ENCODE measurements around the gene EIF1.

EIF1 gene

DNA sequence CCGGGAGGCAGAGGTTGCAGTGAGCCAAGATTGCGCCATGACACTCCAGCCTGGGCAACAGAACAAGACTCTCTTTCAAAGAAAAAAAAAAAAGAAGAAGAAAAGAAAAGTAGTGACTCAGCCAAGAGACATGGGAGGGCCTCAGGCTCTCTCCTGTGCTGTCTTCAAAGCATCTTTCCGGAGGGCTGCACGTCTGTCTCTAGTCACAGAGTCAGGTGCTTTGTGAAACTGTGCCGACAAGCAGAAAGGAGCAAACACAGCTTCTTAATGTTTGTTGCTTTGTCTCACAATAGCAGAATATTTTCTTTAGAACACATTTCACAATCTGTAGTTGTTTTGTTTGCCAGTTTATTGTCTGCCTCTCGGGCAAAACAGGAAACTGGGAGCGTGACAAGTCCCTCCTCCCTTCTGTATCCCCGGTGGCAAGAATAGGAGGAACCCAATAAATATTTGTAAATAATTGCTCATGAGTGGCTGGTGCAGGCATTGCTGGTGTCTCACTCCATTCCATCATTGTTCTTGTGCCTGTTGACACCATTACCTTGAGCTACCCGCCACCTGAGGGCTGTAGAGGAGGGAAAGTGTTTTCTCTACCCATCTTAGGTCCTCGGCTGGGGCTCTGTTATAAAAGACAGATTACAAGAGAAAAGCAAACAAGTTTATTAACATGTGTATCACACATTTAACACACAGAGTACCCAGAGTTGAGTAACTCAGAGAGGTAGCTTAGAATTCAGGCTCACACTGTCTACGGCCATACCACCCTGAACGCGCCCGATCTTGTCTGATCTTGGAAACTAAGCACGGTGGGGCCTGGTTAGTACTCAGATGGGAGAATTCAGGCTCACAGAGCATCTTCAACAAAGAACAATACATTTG is 29.0 kb downstream of the EIF1 start:
- Histone ChIP-seq H2AK5ac (ENCODE audit: low read length) (no peak overlapping the region), H3K4me1 (ENCODE audit: control insufficient read depth in 1 of 2, insufficient read depth in 2 of 2, low read length in 2 of 2) (peaks cover 2 to 7% of the 10 kb centered on the region in 2 experiments), H2BK5ac (ENCODE audit: low read depth, low read length, poor library complexity) (no peak overlapping the region), H3K27me3 (ENCODE audit: insufficient read depth, low read length) (no peaks in the 10 kb centered on the region), H3K27ac (ENCODE audit: low read depth, low read length) (peak overlapping the region; percentile 70), H3K79me1 (ENCODE audit: low read length) (peaks cover 10% of the 10 kb centered on the region), H3K4ac (ENCODE audit: low read depth, low read length) (no peak overlapping the region), H2AFZ (ENCODE audit: insufficient read depth, low read length, poor library complexity) (no peak overlapping the region), H2BK120ac (ENCODE audit: insufficient read depth, low read length, poor library complexity) (peak overlapping the region; percentile 57), H3K79me2 (ENCODE audit: control insufficient read depth, insufficient read depth, low read length, poor library complexity) (peaks cover 2% of the 10 kb centered on the region), H3K18ac (ENCODE audit: low read length) (no peak overlapping the region), H4K8ac (ENCODE audit: low read depth, low read length) (no peak overlapping the region), H3K4me2 (ENCODE audit: low read length) (no peak overlapping the region), H4K91ac (ENCODE audit: low read depth, low read length) (peak overlapping the region; percentile 69), H2BK12ac (ENCODE audit: low read length) (peak overlapping the region; percentile 56), H4K12ac (ENCODE audit: low read depth, low read length) (no peak overlapping the region), H3K4me3 (ENCODE audit: low read depth, low read length) (no peak overlapping the region), H3K9me3 (ENCODE audit: insufficient read depth, low read depth, low read length) (no peaks in the 10 kb centered on the region), H3K14ac (ENCODE audit: low read length) (no peak overlapping the region), H3K9ac (ENCODE audit: low read length) (no peak overlapping the region), H3K36me3 (ENCODE audit: control insufficient read depth in 1 of 2, insufficient read depth in 2 of 2, low read length in 2 of 2) (no peaks in the 10 kb centered on the region), H3K23ac (ENCODE audit: low read length) (no peak overlapping the region)
- no CpG with 5 or more reads among the region's 15 CpGs for WGBS (ENCODE audit: extremely low coverage, insufficient coverage, insufficient read length)
- peak; percentile 78 to 85 for DNase-seq

DNA sequence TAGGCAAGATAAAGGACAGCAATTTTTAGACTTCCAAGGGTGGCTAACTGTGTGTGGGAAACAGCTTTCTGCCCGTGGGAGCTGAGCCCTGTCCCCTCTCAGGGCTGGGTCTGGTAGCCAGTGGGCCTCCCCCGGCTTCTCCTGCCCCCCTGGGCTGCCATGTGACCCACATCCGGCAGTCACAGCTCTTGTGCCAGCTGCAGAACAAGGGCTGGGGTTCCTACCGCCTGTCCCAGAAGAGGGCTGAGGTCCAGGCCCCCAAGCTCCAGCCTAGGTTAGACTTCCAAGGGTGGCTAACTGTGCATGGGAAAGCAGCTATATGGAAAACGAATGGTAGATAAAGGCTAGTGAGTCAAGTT is 29.6 kb downstream of the EIF1 start:
- Histone ChIP-seq H3K27me3 (ENCODE audit: insufficient read depth, low read length) (no peaks in the 10 kb centered on the region), H2AK5ac (ENCODE audit: low read length) (peak overlapping the region; percentile 46)
- WGBS (ENCODE audit: extremely low coverage, insufficient coverage, insufficient read length), result no CpG with 5 or more reads among the region's 5 CpGs

DNA sequence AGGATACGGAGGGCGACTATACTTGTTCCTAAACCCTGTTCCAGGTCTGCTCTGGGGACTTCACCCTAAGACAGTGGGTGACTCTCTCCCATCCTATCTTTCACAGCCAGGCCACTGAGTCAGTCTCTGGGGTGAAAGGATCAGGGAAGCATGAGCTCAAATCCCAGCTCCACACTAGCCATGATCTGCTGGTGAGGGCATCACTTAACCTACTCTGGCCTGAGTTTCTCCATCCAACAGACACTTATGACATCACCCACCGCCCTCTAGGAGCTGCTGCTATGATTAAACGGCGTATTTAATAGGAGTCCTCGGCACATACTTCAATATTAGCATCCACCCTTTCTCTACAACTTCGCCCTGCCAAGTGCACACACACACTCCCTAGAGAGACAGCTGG is 33.5 kb downstream of the EIF1 start:
- WGBS (ENCODE audit: extremely low coverage, insufficient coverage, insufficient read length), result no CpG with 5 or more reads among the region's 7 CpGs

More for the DNA sequence above, 29.6 kb downstream of the EIF1 start:
- H3K9me3 ChIP-seq (ENCODE audit: insufficient read depth, low read depth, low read length), result no peaks in the 10 kb centered on the region
- no peak overlapping the region for H3K9ac ChIP-seq (ENCODE audit: low read length)
- H2AFZ ChIP-seq (ENCODE audit: insufficient read depth, low read length, poor library complexity), result no peak overlapping the region
- peaks cover 2 to 7% of the 10 kb centered on the region in 2 experiments for H3K4me1 ChIP-seq (ENCODE audit: control insufficient read depth in 1 of 2, insufficient read depth in 2 of 2, low read length in 2 of 2)
- no peak overlapping the region for H3K4me3 ChIP-seq (ENCODE audit: low read depth, low read length)
- DNase-seq, result no peak
- H3K4me2 ChIP-seq (ENCODE audit: low read length), result no peak overlapping the region
- H3K4ac ChIP-seq (ENCODE audit: low read depth, low read length), result no peak overlapping the region
- peaks cover 10% of the 10 kb centered on the region for H3K79me1 ChIP-seq (ENCODE audit: low read length)
- no peak overlapping the region for H3K23ac ChIP-seq (ENCODE audit: low read length)
- H3K79me2 ChIP-seq (ENCODE audit: control insufficient read depth, insufficient read depth, low read length, poor library complexity), result peaks cover 2% of the 10 kb centered on the region
- peak overlapping the region; percentile 70 for H3K27ac ChIP-seq (ENCODE audit: low read depth, low read length)
- H4K91ac ChIP-seq (ENCODE audit: low read depth, low read length), result peak overlapping the region; percentile 69
- peak overlapping the region; percentile 33 for H4K8ac ChIP-seq (ENCODE audit: low read depth, low read length)
- peak overlapping the region; percentile 30 for H3K14ac ChIP-seq (ENCODE audit: low read length)
- H2BK12ac ChIP-seq (ENCODE audit: low read length), result peak overlapping the region; percentile 56
- no peak overlapping the region for H2BK5ac ChIP-seq (ENCODE audit: low read depth, low read length, poor library complexity)
- H2BK120ac ChIP-seq (ENCODE audit: insufficient read depth, low read length, poor library complexity), result peak overlapping the region; percentile 55
- no peak overlapping the region for H4K12ac ChIP-seq (ENCODE audit: low read depth, low read length)
- peak overlapping the region; percentile 19 for H3K18ac ChIP-seq (ENCODE audit: low read length)
- H3K36me3 ChIP-seq (ENCODE audit: control insufficient read depth in 1 of 2, insufficient read depth in 2 of 2, low read length in 2 of 2), result no peaks in the 10 kb centered on the region

DNA sequence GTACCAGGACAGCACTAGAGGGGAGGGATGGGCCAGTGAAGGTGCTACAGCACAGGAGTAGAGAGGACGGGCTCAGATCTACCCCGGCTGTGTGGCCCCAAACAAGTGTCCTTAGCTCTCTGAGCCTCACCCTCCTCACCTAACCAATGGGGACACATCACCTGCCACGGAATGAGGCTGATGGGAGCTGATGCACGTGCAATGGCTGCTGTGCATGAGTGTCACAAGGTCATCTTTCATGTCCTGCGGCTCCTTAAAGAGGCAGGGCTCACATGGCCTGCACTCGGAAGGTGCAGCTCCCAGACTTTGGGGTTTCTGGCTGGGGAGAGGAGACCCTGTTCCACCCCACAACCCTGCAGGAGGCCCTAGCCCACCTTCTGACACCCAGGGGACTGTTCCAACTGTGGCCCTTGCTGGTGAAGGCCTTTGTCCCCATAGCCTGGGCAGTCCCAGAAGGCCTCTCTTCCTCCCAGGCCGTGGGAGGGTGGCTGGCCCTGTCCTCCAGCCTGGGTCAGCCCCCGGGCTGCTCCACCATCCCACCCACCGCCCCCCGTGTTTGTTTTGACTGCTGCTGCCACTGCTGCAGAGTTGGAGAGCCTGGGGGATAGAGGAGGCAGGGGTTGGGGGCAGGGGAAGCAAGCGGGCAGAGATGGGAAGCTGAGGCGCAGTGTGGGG is 35.3 kb downstream of the EIF1 start:
- no peak for DNase-seq
- no peak overlapping the region for H4K12ac ChIP-seq (ENCODE audit: low read depth, low read length)
- H4K91ac ChIP-seq (ENCODE audit: low read depth, low read length), result no peak overlapping the region
- H2AK5ac ChIP-seq (ENCODE audit: low read length), result no peak overlapping the region
- H2BK12ac ChIP-seq (ENCODE audit: low read length), result no peak overlapping the region
- no peaks in the 10 kb centered on the region for H3K4me1 ChIP-seq (ENCODE audit: control insufficient read depth in 1 of 2, insufficient read depth in 2 of 2, low read length in 2 of 2)
- H3K14ac ChIP-seq (ENCODE audit: low read length), result no peak overlapping the region
- H3K4ac ChIP-seq (ENCODE audit: low read depth, low read length), result no peak overlapping the region
- H3K27me3 ChIP-seq (ENCODE audit: insufficient read depth, low read length), result no peaks in the 10 kb centered on the region
- H3K79me1 ChIP-seq (ENCODE audit: low read length), result no peaks in the 10 kb centered on the region
- no peak overlapping the region for H4K8ac ChIP-seq (ENCODE audit: low read depth, low read length)
- H3K4me3 ChIP-seq (ENCODE audit: low read depth, low read length), result no peak overlapping the region
- no peak overlapping the region for H2BK120ac ChIP-seq (ENCODE audit: insufficient read depth, low read length, poor library complexity)
- H3K9ac ChIP-seq (ENCODE audit: low read length), result no peak overlapping the region
- H3K27ac ChIP-seq (ENCODE audit: low read depth, low read length), result no peak overlapping the region
- no peaks in the 10 kb centered on the region for H3K36me3 ChIP-seq (ENCODE audit: control insufficient read depth in 1 of 2, insufficient read depth in 2 of 2, low read length in 2 of 2)
- H2BK5ac ChIP-seq (ENCODE audit: low read depth, low read length, poor library complexity), result no peak overlapping the region
- no peak overlapping the region for H2AFZ ChIP-seq (ENCODE audit: insufficient read depth, low read length, poor library complexity)
- H3K79me2 ChIP-seq (ENCODE audit: control insufficient read depth, insufficient read depth, low read length, poor library complexity), result no peaks in the 10 kb centered on the region
- no peak overlapping the region for H3K4me2 ChIP-seq (ENCODE audit: low read length)
- no peak overlapping the region for H3K18ac ChIP-seq (ENCODE audit: low read length)
- H3K23ac ChIP-seq (ENCODE audit: low read length), result no peak overlapping the region
- no CpG with 5 or more reads among the region's 12 CpGs for WGBS (ENCODE audit: extremely low coverage, insufficient coverage, insufficient read length)
- H3K9me3 ChIP-seq (ENCODE audit: insufficient read depth, low read depth, low read length), result no peaks in the 10 kb centered on the region

More for the DNA sequence above, 33.5 kb downstream of the EIF1 start:
- no peak overlapping the region for H3K4me3 ChIP-seq (ENCODE audit: low read depth, low read length)
- H3K9ac ChIP-seq (ENCODE audit: low read length), result no peak overlapping the region
- H3K14ac ChIP-seq (ENCODE audit: low read length), result no peak overlapping the region
- H3K79me2 ChIP-seq (ENCODE audit: control insufficient read depth, insufficient read depth, low read length, poor library complexity), result no peaks in the 10 kb centered on the region
- H2AK5ac ChIP-seq (ENCODE audit: low read length), result no peak overlapping the region
- H4K12ac ChIP-seq (ENCODE audit: low read depth, low read length), result no peak overlapping the region
- no peak overlapping the region for H3K4me2 ChIP-seq (ENCODE audit: low read length)
- no peak overlapping the region for H3K4ac ChIP-seq (ENCODE audit: low read depth, low read length)
- H3K9me3 ChIP-seq (ENCODE audit: insufficient read depth, low read depth, low read length), result no peaks in the 10 kb centered on the region
- no peak overlapping the region for H2BK5ac ChIP-seq (ENCODE audit: low read depth, low read length, poor library complexity)
- H4K91ac ChIP-seq (ENCODE audit: low read depth, low read length), result no peak overlapping the region
- H2BK120ac ChIP-seq (ENCODE audit: insufficient read depth, low read length, poor library complexity), result no peak overlapping the region
- no peak overlapping the region for H2BK12ac ChIP-seq (ENCODE audit: low read length)
- no peaks in the 10 kb centered on the region for H3K36me3 ChIP-seq (ENCODE audit: control insufficient read depth in 1 of 2, insufficient read depth in 2 of 2, low read length in 2 of 2)
- H2AFZ ChIP-seq (ENCODE audit: insufficient read depth, low read length, poor library complexity), result no peak overlapping the region
- DNase-seq, result no peak
- H4K8ac ChIP-seq (ENCODE audit: low read depth, low read length), result no peak overlapping the region
- H3K27me3 ChIP-seq (ENCODE audit: insufficient read depth, low read length), result no peaks in the 10 kb centered on the region
- no peak overlapping the region for H3K18ac ChIP-seq (ENCODE audit: low read length)
- H3K4me1 ChIP-seq (ENCODE audit: control insufficient read depth in 1 of 2, insufficient read depth in 2 of 2, low read length in 2 of 2), result peaks cover 0 to 5% of the 10 kb centered on the region in 2 experiments
- no peak overlapping the region for H3K23ac ChIP-seq (ENCODE audit: low read length)
- no peak overlapping the region for H3K27ac ChIP-seq (ENCODE audit: low read depth, low read length)
- H3K79me1 ChIP-seq (ENCODE audit: low read length), result peaks cover 6% of the 10 kb centered on the region
